ENCODE measurements around the gene IKZF1.

DNA sequence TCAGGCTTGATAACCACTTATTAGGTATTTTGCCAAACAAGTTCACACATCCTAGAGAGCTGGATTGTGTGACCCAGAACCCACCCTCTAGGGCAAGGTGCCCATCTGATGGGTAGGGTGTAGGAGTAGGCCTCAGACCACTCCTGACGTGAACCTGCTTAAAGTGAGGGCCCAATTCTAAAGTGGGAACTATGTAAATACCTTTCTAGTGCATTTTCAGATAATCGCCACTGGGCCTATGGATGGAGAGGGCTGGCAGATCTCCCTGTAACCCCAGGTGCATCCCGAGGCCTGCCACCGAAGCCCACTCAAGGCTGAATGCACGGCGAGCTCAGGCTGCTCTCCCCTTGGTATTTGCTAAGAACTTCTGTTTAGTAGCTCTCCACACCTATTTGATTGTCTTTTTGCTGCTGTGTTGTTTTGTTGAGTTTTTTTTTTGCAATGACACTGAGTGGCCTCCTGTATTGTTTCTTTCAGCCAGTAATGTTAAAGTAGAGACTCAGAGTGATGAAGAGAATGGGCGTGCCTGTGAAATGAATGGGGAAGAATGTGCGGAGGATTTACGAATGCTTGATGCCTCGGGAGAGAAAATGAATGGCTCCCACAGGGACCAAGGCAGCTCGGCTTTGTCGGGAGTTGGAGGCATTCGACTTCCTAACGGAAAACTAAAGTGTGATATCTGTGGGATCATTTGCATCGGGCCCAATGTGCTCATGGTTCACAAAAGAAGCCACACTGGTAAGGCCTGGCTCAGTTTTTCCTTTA is 71.7 kb downstream of the IKZF1 start:
- no peak for TF ChIP-seq POLR2AphosphoS5 (IDR thresholded peaks at IDR 0.05; ENCODE audit: low read depth, low read length)
- TF ChIP-seq, protein P1, sequence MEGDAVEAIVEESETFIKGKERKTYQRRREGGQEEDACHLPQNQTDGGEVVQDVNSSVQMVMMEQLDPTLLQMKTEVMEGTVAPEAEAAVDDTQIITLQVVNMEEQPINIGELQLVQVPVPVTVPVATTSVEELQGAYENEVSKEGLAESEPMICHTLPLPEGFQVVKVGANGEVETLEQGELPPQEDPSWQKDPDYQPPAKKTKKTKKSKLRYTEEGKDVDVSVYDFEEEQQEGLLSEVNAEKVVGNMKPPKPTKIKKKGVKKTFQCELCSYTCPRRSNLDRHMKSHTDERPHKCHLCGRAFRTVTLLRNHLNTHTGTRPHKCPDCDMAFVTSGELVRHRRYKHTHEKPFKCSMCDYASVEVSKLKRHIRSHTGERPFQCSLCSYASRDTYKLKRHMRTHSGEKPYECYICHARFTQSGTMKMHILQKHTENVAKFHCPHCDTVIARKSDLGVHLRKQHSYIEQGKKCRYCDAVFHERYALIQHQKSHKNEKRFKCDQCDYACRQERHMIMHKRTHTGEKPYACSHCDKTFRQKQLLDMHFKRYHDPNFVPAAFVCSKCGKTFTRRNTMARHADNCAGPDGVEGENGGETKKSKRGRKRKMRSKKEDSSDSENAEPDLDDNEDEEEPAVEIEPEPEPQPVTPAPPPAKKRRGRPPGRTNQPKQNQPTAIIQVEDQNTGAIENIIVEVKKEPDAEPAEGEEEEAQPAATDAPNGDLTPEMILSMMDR (IDR thresholded peaks at IDR 0.05): no peak
- TF ChIP-seq SIN3A (IDR thresholded peaks at IDR 0.05; ENCODE audit: borderline replicate concordance, insufficient read depth, low read depth, low read length): no peak
